HepG2 (cell line): ENCODE results near the gene GPX2. TPM values are rescaled to one million over a fixed set of nuclear protein-coding genes. Genes with fewer than 3 reads are reported as not detected.
A peak's percentile ranks its signal among the peaks of the same experiment; 100 is the strongest.

ENCODE experiments used
- ELF4 ChIP-seq: sonication (generic); formaldehyde crosslinking; IDR thresholded peaks from 2 replicates; pipeline ENCODE4 v1.5.0; 2020; ENCODE audit warnings: missing genetic modification reagents, mild to moderate bottlenecking, moderate library complexity, borderline replicate concordance
- FOXJ3 ChIP-seq: sonication (generic); formaldehyde crosslinking; IDR thresholded peaks from 2 replicates; pipeline ENCODE4 v1.4.0; 2020; ENCODE audit warnings: missing genetic modification reagents, mild to moderate bottlenecking, borderline replicate concordance
- KDM6A ChIP-seq: IDR thresholded peaks from 2 replicates; pipeline ENCODE4 v1.6.1; 2016; ENCODE audit warnings: low read depth
- NFE2 ChIP-seq: sonication (generic); formaldehyde crosslinking; IDR thresholded peaks from 2 replicates; pipeline ENCODE4 v1.4.0; 2020; ENCODE audit warnings: missing genetic modification reagents
- NR1H2 ChIP-seq: sonication (generic); formaldehyde crosslinking; IDR thresholded peaks from 2 replicates; pipeline ENCODE4 v1.8.1; 2022; ENCODE audit warnings: low read depth, missing genetic modification reagents, borderline replicate concordance
- RNF2 ChIP-seq: fragments of 450-650 bp; conservative IDR thresholded peaks from 2 replicates; pipeline ENCODE4 v1.6.1; 2016; ENCODE audit warnings: low read depth
- TEAD3 ChIP-seq: optimal IDR thresholded peaks from 2 replicates; pipeline ENCODE3; 2016; ENCODE audit warnings: borderline replicate concordance
- ZBTB20 ChIP-seq: sonication (generic); formaldehyde crosslinking; IDR thresholded peaks from 2 replicates; pipeline ENCODE4 v1.8.1; 2023; ENCODE audit warnings: missing genetic modification reagents, low read depth, mild to moderate bottlenecking, borderline replicate concordance
- ZFYVE20 ChIP-seq: sonication (generic); formaldehyde crosslinking; IDR thresholded peaks from 2 replicates; pipeline ENCODE4 v1.8.0; 2023; ENCODE audit warnings: low read depth, mild to moderate bottlenecking, moderate library complexity, missing genetic modification reagents, borderline replicate concordance
- ZNF160 ChIP-seq: sonication (generic); formaldehyde crosslinking; IDR thresholded peaks from 2 replicates; pipeline ENCODE4 v1.8.0; 2022; ENCODE audit warnings: mild to moderate bottlenecking, inconsistent platforms, missing genetic modification reagents
- ZNF3 ChIP-seq: IDR thresholded peaks from 2 replicates; pipeline ENCODE4 v1.7.0; 2017; ENCODE audit warnings: inconsistent platforms
- ZNF552 ChIP-seq: sonication (generic); formaldehyde crosslinking; IDR thresholded peaks from 2 replicates; pipeline ENCODE4 v1.9.0; 2022; ENCODE audit warnings: missing genetic modification reagents, mild to moderate bottlenecking, borderline replicate concordance
- polyA plus RNA-seq, 8 experiments: library from polyadenylated mRNA; depleted of rRNA in 3 of 8; stranded (reverse) in 7 of 8; unstranded in 1 of 8; fragments of >200 nt; fragmentation: Illumina TruSeq in 4 of 8; extraction: Trizol in 4 of 8; gene quantifications; 2 replicates each; pipeline versions ENCODE4 v1.2.1 to v1.2.3, GENCODE V29; 2011 to 2016; ENCODE audit warnings: low read depth in 4 of 8, missing spikeins in 1 of 8, mixed read lengths in 1 of 8; ENCODE audit not compliant: insufficient read depth in 1 of 8
- total RNA-seq, 5 experiments: library from RNA; depleted of rRNA; stranded (reverse); fragments of >200 nt; fragmentation: Illumina TruSeq; extraction: Trizol; gene quantifications; 2 replicates each; pipeline ENCODE4 v1.2.3, GENCODE V29; 2016; ENCODE audit warnings: low read depth in 1 of 5
- TF ChIP-seq, protein P1 (sequence below): sonication (generic); formaldehyde crosslinking; IDR thresholded peaks from 2 replicates; pipeline ENCODE4 v1.4.0; 2020; ENCODE audit warnings: missing genetic modification reagents
- TF ChIP-seq, protein P2 (sequence below): sonication (generic); formaldehyde crosslinking; IDR thresholded peaks from 2 replicates; pipeline ENCODE4 v1.4.0; 2020; ENCODE audit warnings: mild to moderate bottlenecking, missing genetic modification reagents
- TF ChIP-seq, protein P3 (sequence below): sonication (generic); formaldehyde crosslinking; IDR thresholded peaks from 2 replicates; pipeline ENCODE4 v1.4.0; 2020; ENCODE audit warnings: mild to moderate bottlenecking, missing genetic modification reagents
- TF ChIP-seq, protein P4 (sequence below): sonication (generic); formaldehyde crosslinking; IDR thresholded peaks from 2 replicates; pipeline ENCODE4 v1.4.0; 2020; ENCODE audit warnings: mild to moderate bottlenecking, missing genetic modification reagents
- TF ChIP-seq, protein P5 (sequence below): sonication (generic); formaldehyde crosslinking; IDR thresholded peaks from 2 replicates; pipeline ENCODE4 v1.4.0; 2020; ENCODE audit warnings: missing genetic modification reagents, borderline replicate concordance

Gene GPX2
- total and polyA plus RNA-seq, 2 of the 13 experiments (the other 11 are each of a cell fraction or from before 2014, with no cell fraction given), result 526 to 674 TPM

DNA sequence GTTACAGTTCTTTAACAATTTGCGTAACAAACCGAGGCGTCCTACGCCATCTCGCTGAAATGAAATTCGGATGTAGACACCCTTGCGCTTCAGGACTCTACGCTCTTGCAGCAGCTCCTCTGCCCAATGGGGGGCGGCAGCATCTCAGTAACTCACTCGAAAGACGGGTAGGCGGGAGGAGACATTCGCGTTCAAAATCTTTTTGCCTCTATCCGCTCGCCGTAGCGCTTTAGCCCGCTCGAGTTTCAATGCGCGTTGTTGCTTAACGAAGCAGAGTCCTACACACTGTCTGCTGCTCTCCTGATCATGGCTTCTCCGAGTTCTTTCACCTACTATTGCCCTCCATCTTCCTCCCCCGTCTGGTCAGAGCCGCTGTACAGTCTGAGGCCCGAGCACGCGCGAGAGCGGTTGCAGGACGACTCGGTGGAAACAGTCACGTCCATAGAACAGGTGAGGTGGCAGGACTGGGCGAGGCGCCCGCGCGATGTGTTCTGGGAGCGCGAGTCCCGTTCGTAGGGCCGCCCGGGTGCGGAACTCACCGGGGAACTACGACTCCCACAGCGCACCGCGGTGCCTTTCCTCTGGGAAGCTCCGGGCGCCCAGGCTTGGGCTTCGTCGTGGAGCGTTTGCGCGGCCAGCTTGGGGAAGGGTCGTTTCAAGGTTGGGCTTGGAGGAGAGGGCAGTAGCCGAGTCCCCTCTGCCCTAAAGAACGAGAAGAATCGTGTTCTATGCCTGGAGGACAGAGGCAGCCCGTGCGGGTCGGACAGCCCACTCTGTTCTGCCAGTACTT is 44.3 kb upstream of the GPX2 start, which contains the start of gene FNTB (continued):
- no peak; the same call in 1 of the 2 replicates for TF ChIP-seq ZNF552
- TF ChIP-seq ZNF3 (CRISPR knock-in tag), result no peak; the same call in 1 of the 2 replicates
- TF ChIP-seq, protein P1, sequence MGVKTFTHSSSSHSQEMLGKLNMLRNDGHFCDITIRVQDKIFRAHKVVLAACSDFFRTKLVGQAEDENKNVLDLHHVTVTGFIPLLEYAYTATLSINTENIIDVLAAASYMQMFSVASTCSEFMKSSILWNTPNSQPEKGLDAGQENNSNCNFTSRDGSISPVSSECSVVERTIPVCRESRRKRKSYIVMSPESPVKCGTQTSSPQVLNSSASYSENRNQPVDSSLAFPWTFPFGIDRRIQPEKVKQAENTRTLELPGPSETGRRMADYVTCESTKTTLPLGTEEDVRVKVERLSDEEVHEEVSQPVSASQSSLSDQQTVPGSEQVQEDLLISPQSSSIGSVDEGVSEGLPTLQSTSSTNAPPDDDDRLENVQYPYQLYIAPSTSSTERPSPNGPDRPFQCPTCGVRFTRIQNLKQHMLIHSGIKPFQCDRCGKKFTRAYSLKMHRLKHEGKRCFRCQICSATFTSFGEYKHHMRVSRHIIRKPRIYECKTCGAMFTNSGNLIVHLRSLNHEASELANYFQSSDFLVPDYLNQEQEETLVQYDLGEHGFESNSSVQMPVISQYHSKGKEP (CRISPR knock-in tag), result no peak
- peak; percentile 35; the same call in 1 of the 2 replicates for TF ChIP-seq FOXJ3
- peak; percentile 69 for TF ChIP-seq ZBTB20 (CRISPR knock-in tag)
- TF ChIP-seq, protein P2, sequence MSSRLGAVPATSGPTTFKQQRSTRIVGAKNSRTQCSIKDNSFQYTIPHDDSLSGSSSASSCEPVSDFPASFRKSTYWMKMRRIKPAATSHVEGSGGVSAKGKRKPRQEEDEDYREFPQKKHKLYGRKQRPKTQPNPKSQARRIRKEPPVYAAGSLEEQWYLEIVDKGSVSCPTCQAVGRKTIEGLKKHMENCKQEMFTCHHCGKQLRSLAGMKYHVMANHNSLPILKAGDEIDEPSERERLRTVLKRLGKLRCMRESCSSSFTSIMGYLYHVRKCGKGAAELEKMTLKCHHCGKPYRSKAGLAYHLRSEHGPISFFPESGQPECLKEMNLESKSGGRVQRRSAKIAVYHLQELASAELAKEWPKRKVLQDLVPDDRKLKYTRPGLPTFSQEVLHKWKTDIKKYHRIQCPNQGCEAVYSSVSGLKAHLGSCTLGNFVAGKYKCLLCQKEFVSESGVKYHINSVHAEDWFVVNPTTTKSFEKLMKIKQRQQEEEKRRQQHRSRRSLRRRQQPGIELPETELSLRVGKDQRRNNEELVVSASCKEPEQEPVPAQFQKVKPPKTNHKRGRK (CRISPR knock-in tag), result 0 out of 2 replicates have a peak, but pooled peaks have one; percentile 26
- no peak for TF ChIP-seq ZFYVE20 (CRISPR knock-in tag)
- no peak for TF ChIP-seq ELF4 (CRISPR knock-in tag)
- TF ChIP-seq TEAD3 (CRISPR knock-in tag), result peak; percentile 52
- TF ChIP-seq, protein P3, sequence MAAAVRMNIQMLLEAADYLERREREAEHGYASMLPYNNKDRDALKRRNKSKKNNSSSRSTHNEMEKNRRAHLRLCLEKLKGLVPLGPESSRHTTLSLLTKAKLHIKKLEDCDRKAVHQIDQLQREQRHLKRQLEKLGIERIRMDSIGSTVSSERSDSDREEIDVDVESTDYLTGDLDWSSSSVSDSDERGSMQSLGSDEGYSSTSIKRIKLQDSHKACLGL (CRISPR knock-in tag), result peak; percentile 82
- TF ChIP-seq NFE2 (CRISPR knock-in tag), result no peak
- TF ChIP-seq, protein P4, sequence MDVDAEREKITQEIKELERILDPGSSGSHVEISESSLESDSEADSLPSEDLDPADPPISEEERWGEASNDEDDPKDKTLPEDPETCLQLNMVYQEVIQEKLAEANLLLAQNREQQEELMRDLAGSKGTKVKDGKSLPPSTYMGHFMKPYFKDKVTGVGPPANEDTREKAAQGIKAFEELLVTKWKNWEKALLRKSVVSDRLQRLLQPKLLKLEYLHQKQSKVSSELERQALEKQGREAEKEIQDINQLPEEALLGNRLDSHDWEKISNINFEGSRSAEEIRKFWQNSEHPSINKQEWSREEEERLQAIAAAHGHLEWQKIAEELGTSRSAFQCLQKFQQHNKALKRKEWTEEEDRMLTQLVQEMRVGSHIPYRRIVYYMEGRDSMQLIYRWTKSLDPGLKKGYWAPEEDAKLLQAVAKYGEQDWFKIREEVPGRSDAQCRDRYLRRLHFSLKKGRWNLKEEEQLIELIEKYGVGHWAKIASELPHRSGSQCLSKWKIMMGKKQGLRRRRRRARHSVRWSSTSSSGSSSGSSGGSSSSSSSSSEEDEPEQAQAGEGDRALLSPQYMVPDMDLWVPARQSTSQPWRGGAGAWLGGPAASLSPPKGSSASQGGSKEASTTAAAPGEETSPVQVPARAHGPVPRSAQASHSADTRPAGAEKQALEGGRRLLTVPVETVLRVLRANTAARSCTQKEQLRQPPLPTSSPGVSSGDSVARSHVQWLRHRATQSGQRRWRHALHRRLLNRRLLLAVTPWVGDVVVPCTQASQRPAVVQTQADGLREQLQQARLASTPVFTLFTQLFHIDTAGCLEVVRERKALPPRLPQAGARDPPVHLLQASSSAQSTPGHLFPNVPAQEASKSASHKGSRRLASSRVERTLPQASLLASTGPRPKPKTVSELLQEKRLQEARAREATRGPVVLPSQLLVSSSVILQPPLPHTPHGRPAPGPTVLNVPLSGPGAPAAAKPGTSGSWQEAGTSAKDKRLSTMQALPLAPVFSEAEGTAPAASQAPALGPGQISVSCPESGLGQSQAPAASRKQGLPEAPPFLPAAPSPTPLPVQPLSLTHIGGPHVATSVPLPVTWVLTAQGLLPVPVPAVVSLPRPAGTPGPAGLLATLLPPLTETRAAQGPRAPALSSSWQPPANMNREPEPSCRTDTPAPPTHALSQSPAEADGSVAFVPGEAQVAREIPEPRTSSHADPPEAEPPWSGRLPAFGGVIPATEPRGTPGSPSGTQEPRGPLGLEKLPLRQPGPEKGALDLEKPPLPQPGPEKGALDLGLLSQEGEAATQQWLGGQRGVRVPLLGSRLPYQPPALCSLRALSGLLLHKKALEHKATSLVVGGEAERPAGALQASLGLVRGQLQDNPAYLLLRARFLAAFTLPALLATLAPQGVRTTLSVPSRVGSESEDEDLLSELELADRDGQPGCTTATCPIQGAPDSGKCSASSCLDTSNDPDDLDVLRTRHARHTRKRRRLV (CRISPR knock-in tag), result peak; percentile 67; the same call in 1 of the 2 replicates
- TF ChIP-seq, protein P5, sequence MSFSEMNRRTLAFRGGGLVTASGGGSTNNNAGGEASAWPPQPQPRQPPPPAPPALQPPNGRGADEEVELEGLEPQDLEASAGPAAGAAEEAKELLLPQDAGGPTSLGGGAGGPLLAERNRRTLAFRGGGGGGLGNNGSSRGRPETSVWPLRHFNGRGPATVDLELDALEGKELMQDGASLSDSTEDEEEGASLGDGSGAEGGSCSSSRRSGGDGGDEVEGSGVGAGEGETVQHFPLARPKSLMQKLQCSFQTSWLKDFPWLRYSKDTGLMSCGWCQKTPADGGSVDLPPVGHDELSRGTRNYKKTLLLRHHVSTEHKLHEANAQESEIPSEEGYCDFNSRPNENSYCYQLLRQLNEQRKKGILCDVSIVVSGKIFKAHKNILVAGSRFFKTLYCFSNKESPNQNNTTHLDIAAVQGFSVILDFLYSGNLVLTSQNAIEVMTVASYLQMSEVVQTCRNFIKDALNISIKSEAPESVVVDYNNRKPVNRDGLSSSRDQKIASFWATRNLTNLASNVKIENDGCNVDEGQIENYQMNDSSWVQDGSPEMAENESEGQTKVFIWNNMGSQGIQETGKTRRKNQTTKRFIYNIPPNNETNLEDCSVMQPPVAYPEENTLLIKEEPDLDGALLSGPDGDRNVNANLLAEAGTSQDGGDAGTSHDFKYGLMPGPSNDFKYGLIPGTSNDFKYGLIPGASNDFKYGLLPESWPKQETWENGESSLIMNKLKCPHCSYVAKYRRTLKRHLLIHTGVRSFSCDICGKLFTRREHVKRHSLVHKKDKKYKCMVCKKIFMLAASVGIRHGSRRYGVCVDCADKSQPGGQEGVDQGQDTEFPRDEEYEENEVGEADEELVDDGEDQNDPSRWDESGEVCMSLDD, result 0 out of 2 replicates have a peak, but pooled peaks have one; percentile 65
- TF ChIP-seq KDM6A (CRISPR knock-in tag), result no peak
- peak; percentile 81 for TF ChIP-seq RNF2
- no peak for TF ChIP-seq NR1H2 (CRISPR knock-in tag)
- TF ChIP-seq ZNF160 (CRISPR knock-in tag), result peak; percentile 61; the same call in 1 of the 2 replicates
